HepG2 (cell line): Measurements from ENCODE around the gene PIGX. TPM values are rescaled to one million over a fixed set of nuclear protein-coding genes. Genes with fewer than 3 reads are reported as not detected.

Experiments used
- DRAP1 ChIP-seq: IDR thresholded peaks from 2 replicates; pipeline ENCODE4 v1.6.1; 2016; ENCODE audit warnings: missing genetic modification reagents, missing compliant biosample characterization
- KLF13 ChIP-seq: sonication (generic); formaldehyde crosslinking; IDR thresholded peaks from 2 replicates; pipeline ENCODE4 v1.4.0; 2020; ENCODE audit warnings: mild to moderate bottlenecking, missing genetic modification reagents
- MED13 ChIP-seq: sonication (generic); formaldehyde crosslinking; IDR thresholded peaks from 2 replicates; pipeline ENCODE4 v1.5.0; 2020; ENCODE audit warnings: missing genetic modification reagents
- MTF1 ChIP-seq: sonication (generic); formaldehyde crosslinking; IDR thresholded peaks from 2 replicates; pipeline ENCODE4 v1.5.0; 2020; ENCODE audit warnings: missing genetic modification reagents
- RBFOX2 ChIP-seq: fragments of 200-400 bp; formaldehyde crosslinking; IDR thresholded peaks from 2 replicates; pipeline ENCODE4 v1.6.1; 2017; ENCODE audit warnings: low read depth, mild to moderate bottlenecking, low read length
- REL ChIP-seq: sonication (generic); formaldehyde crosslinking; conservative IDR thresholded peaks from 2 replicates; pipeline ENCODE4 v1.8.0; 2022; ENCODE audit warnings: mild to moderate bottlenecking, missing genetic modification reagents, moderate library complexity
- SOX5 ChIP-seq: IDR thresholded peaks from 2 replicates; pipeline ENCODE4 v1.6.1; 2016; ENCODE audit warnings: borderline replicate concordance
- TBL1XR1 ChIP-seq: fragments of 150-350 bp; IDR thresholded peaks from 2 replicates; pipeline ENCODE4 v1.6.1; 2014; ENCODE audit warnings: borderline replicate concordance, low read length; ENCODE audit not compliant: partially characterized antibody
- ZBTB7A ChIP-seq: sonication (generic); formaldehyde crosslinking; IDR thresholded peaks from 2 replicates; pipeline ENCODE4 v1.8.0; 2022; ENCODE audit warnings: mild to moderate bottlenecking, missing genetic modification reagents
- ZFP62 ChIP-seq: sonication (generic); formaldehyde crosslinking; IDR thresholded peaks from 2 replicates; pipeline ENCODE4 v1.4.0; 2020; ENCODE audit warnings: missing genetic modification reagents
- ZNF143 ChIP-seq: sonication (generic); formaldehyde crosslinking; IDR thresholded peaks from 2 replicates; pipeline ENCODE4 v1.4.0; 2020; ENCODE audit warnings: missing genetic modification reagents
- ZNF282 ChIP-seq: fragments of 450-650 bp; IDR thresholded peaks from 2 replicates; pipeline ENCODE4 v1.6.1; 2018; ENCODE audit not compliant: partially characterized antibody
- ZNF34 ChIP-seq: sonication (generic); formaldehyde crosslinking; IDR thresholded peaks from 2 replicates; pipeline ENCODE4 v1.4.0; 2020; ENCODE audit warnings: mild to moderate bottlenecking, missing genetic modification reagents, borderline replicate concordance
- ZNF770 ChIP-seq: sonication (generic); formaldehyde crosslinking; IDR thresholded peaks from 2 replicates; pipeline ENCODE4 v1.5.0; 2020; ENCODE audit warnings: mild to moderate bottlenecking, missing genetic modification reagents
- ZSCAN20 ChIP-seq: sonication (generic); formaldehyde crosslinking; IDR thresholded peaks from 2 replicates; pipeline ENCODE4 v1.4.0; 2020; ENCODE audit warnings: missing genetic modification reagents, mild to moderate bottlenecking, borderline replicate concordance
- polyA plus RNA-seq, 8 experiments: library from polyadenylated mRNA; depleted of rRNA in 3 of 8; stranded (reverse) in 7 of 8; unstranded in 1 of 8; fragments of >200 nt; fragmentation: Illumina TruSeq in 4 of 8; extraction: Trizol in 4 of 8; gene quantifications; 2 replicates each; pipeline versions ENCODE4 v1.2.1 to v1.2.3, GENCODE V29; 2011 to 2016; ENCODE audit warnings: low read depth in 4 of 8, missing spikeins in 1 of 8, mixed read lengths in 1 of 8; ENCODE audit not compliant: insufficient read depth in 1 of 8
- total RNA-seq, 5 experiments: library from RNA; depleted of rRNA; stranded (reverse); fragments of >200 nt; fragmentation: Illumina TruSeq; extraction: Trizol; gene quantifications; 2 replicates each; pipeline ENCODE4 v1.2.3, GENCODE V29; 2016; ENCODE audit warnings: low read depth in 1 of 5
- TF ChIP-seq, protein P1 (sequence below): sonication (generic); formaldehyde crosslinking; IDR thresholded peaks from 2 replicates; pipeline ENCODE4 v1.4.0; 2020; ENCODE audit warnings: missing genetic modification reagents, borderline replicate concordance
- TF ChIP-seq, protein P2 (sequence below): sonication (generic); formaldehyde crosslinking; IDR thresholded peaks from 2 replicates; pipeline ENCODE4 v1.5.1; 2020; ENCODE audit warnings: mild to moderate bottlenecking, missing genetic modification reagents, moderate library complexity
- TF ChIP-seq, protein P3 (sequence below): sonication (generic); formaldehyde crosslinking; IDR thresholded peaks from 2 replicates; pipeline ENCODE4 v1.4.0; 2020; ENCODE audit warnings: missing genetic modification reagents, borderline replicate concordance
- TF ChIP-seq, protein P4 (sequence below): sonication (generic); formaldehyde crosslinking; IDR thresholded peaks from 2 replicates; pipeline ENCODE4 v1.9.0; 2022; ENCODE audit warnings: missing genetic modification reagents, mild to moderate bottlenecking, borderline replicate concordance

The PIGX gene
- total and polyA plus RNA-seq, 2 of the 13 experiments (the other 11 are each of a cell fraction or from before 2014, with no cell fraction given) = 13.2 to 21.3 TPM

- TF ChIP-seq ZNF770 (CRISPR knock-in tag) (no peak), DRAP1 (CRISPR knock-in tag) (0 out of 2 replicates have a peak, but pooled peaks have one; percentile 18), MED13 (no peak), MTF1 (CRISPR knock-in tag) (no peak), ZSCAN20 (CRISPR knock-in tag) (no peak), ZNF143 (CRISPR knock-in tag) (no peak), ZNF34 (no peak), TBL1XR1 (no peak), SOX5 (CRISPR knock-in tag) (peak; percentile 74; the same call in 1 of the 2 replicates), ZFP62 (CRISPR knock-in tag) (no peak), KLF13 (CRISPR knock-in tag) (no peak), REL (CRISPR knock-in tag) (no peak), ZNF282 (no peak), RBFOX2 (no peak), ZBTB7A (CRISPR knock-in tag) (no peak)
- TF ChIP-seq, protein P1, sequence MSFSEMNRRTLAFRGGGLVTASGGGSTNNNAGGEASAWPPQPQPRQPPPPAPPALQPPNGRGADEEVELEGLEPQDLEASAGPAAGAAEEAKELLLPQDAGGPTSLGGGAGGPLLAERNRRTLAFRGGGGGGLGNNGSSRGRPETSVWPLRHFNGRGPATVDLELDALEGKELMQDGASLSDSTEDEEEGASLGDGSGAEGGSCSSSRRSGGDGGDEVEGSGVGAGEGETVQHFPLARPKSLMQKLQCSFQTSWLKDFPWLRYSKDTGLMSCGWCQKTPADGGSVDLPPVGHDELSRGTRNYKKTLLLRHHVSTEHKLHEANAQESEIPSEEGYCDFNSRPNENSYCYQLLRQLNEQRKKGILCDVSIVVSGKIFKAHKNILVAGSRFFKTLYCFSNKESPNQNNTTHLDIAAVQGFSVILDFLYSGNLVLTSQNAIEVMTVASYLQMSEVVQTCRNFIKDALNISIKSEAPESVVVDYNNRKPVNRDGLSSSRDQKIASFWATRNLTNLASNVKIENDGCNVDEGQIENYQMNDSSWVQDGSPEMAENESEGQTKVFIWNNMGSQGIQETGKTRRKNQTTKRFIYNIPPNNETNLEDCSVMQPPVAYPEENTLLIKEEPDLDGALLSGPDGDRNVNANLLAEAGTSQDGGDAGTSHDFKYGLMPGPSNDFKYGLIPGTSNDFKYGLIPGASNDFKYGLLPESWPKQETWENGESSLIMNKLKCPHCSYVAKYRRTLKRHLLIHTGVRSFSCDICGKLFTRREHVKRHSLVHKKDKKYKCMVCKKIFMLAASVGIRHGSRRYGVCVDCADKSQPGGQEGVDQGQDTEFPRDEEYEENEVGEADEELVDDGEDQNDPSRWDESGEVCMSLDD (CRISPR knock-in tag) = no peak
- TF ChIP-seq, protein P2, sequence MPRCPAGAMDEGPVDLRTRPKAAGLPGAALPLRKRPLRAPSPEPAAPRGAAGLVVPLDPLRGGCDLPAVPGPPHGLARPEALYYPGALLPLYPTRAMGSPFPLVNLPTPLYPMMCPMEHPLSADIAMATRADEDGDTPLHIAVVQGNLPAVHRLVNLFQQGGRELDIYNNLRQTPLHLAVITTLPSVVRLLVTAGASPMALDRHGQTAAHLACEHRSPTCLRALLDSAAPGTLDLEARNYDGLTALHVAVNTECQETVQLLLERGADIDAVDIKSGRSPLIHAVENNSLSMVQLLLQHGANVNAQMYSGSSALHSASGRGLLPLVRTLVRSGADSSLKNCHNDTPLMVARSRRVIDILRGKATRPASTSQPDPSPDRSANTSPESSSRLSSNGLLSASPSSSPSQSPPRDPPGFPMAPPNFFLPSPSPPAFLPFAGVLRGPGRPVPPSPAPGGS (CRISPR knock-in tag) = no peak
- TF ChIP-seq, protein P3, sequence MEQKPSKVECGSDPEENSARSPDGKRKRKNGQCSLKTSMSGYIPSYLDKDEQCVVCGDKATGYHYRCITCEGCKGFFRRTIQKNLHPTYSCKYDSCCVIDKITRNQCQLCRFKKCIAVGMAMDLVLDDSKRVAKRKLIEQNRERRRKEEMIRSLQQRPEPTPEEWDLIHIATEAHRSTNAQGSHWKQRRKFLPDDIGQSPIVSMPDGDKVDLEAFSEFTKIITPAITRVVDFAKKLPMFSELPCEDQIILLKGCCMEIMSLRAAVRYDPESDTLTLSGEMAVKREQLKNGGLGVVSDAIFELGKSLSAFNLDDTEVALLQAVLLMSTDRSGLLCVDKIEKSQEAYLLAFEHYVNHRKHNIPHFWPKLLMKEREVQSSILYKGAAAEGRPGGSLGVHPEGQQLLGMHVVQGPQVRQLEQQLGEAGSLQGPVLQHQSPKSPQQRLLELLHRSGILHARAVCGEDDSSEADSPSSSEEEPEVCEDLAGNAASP (CRISPR knock-in tag) = peak; percentile 64; the same call in 1 of the 2 replicates
- TF ChIP-seq, protein P4, sequence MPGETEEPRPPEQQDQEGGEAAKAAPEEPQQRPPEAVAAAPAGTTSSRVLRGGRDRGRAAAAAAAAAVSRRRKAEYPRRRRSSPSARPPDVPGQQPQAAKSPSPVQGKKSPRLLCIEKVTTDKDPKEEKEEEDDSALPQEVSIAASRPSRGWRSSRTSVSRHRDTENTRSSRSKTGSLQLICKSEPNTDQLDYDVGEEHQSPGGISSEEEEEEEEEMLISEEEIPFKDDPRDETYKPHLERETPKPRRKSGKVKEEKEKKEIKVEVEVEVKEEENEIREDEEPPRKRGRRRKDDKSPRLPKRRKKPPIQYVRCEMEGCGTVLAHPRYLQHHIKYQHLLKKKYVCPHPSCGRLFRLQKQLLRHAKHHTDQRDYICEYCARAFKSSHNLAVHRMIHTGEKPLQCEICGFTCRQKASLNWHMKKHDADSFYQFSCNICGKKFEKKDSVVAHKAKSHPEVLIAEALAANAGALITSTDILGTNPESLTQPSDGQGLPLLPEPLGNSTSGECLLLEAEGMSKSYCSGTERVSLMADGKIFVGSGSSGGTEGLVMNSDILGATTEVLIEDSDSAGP = peak; percentile 48; the same call in 1 of the 2 replicates
Measured at GRCh38 chr3:196666001-196666867, 45.9 kb upstream of the PIGX start (continued).
